HG03432 (cell line): ENCODE results near the gene DDX41.
A peak's percentile ranks its signal among the peaks of the same experiment; 100 is the strongest.
"Not testable (repeated sequence)": the region's sequence is repeated elsewhere in the genome, so short reads cannot be mapped to it uniquely, and the experiment has no call there.

ENCODE experiments used
- ATAC-seq: cut with Tn5 transposase; IDR thresholded peaks from one replicate; pipeline ENCODE4 v1.9.1; 2021; ENCODE audit warnings: mild to moderate bottlenecking, moderate library complexity; ENCODE audit not compliant: unreplicated experiment

Gene DDX41

DNA sequence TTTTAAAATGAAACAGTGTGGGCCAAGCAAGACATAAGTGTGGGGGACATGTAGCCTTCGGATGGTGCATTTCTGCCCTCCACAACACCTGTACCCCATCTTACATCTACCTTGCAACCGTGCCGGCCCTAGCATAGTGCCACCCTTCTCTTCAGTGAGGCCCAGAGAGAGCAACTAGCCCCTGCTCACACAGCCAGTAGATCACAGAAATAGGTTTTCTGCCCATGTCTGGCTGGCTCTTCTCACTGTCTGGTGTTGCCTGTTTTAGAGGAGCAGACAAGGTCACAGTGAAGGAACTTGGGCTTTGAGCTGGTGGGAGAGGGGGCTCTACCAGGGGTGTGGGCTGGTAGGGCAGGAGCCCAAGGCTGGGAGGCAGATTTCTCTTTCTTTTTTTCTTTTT, 30.5 kb downstream of the DDX41 start:
- ATAC-seq: no peak

DNA sequence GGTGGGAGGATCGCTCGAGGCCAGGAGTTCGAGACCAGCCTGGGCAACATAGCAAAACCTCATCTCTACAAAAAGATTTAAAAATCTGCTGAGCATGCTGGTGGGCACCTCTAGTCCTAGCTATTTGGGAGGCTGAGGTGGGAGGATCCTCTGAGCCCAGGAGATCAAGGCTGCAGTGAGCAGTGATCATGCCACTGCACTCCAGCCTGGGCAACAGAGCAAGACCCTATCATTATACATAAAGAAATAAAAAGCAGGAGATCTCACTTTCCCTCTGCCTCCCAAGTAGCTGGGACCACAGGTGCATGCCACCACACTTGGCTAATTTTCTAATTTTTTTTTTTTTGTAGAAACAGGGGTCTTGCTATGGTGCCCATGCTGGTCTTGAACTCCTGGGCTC, 31.0 kb downstream of the DDX41 start:
- ATAC-seq: not testable (repeated sequence)

DNA sequence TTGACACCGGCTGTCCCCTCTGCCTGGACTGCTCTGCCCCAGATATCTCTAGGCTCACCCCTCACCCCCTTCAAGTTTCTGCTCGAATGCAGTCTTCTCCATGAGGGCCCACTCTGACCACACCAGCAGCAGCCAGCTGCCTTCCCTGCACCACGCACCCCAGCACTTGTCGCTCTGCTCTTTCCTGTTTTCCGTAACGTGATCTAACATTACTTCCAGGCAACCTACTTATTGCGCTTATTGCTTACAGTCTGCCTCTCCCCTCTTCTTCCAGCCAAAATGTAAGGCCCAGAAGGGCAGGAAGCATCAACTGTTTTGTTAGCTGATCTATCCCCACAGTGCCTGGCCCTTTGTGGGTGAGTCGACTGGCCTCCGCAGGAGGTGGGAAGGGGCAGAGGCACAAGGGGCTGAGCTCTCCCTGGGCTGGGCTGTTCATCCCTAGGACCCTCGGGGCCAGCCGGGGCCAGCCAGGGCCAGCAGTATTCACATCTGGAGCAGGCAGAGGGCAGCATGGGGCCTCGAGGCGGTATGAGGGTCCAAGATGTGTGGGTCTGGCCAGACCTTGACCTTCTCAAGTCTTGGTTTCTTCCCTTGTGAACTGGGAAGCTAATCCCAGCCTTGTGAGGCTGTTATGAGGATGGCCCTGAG, 31.7 kb downstream of the DDX41 start:
- ATAC-seq: no peak

DNA sequence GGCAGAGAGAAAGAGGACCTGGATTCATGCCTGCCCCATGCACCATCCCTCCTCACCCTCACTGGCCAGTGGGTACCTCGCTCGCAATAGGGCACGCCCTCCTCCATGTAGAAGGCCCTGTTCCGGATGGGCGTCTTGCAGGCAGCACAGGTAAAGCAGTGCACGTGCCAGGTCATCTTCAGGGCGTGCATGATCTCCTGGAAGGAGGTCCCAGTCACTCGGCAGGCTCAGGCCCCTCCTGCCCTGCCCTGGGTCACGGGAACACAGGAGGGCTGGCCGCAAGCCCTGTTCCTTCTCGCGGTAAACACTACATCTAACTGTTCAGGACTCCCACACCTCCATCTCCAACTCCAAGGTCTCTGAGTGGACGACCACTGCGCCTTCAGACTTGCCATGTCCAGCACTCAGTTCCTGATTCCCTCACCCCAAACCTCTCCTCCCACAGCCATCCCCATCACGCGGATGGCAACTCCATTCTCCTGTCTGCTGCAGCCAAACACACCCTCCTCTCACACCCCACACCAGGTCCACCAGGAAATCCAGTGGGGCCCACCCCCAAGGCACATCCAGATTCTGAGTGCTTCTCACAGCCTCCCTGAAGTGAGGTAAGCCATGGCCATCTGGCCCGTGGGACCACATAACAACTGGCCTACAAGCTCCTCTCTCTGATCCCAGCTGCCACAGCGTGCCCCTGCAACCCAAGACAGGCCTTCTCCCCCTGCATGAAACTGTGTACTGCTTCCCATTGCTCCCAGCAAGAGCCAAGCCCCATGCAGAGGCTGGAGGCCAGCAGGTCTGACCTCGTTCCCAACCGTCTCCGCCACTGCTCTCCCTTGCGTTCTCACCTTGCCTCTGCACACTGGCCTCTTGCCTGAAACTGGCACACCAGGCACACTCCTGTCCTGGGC, 32.5 kb downstream of the DDX41 start:
- ATAC-seq: no peak

DNA sequence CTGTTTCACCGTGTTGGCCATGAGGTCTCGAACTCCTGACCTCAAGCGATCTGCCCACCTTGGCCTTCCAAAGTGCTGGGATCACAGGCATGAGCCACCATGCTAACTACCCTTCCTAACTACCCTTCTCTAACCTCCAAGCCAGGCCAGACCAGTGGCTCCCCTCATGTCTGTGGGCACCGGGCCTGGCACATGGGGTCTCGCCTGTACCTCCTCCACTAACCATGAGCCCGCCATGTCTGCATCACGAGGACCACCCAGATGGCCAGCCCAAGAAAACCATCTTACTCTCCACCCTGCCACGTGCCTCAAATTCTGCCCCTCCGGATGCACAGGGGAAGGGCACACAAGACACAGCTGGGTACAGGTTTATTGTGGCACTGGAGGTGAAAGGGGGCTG, 33.7 kb downstream of the DDX41 start:
- no peak for ATAC-seq

DNA sequence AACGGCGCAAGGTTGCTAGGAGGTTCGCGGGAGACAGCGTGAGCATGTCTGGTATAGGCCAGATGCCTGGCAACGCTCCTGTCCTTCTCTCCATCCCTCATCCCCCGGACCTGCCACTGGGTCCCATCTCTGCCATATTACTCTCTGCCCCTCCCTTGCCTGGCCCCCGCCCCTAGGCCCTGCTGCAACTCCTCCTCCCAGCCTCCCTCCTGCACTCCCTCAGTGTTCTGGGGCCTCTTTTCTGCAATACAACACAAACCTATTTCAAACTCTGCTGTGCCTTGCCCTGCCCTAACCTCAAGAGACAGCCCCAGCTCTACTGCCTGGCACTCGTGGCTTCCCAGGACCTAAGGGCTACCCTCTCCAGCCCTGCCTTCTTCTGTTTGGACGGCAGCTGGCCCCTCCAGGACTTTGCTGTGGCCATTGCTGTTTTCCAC, 34.4 kb downstream of the DDX41 start:
- ATAC-seq: no peak

DNA sequence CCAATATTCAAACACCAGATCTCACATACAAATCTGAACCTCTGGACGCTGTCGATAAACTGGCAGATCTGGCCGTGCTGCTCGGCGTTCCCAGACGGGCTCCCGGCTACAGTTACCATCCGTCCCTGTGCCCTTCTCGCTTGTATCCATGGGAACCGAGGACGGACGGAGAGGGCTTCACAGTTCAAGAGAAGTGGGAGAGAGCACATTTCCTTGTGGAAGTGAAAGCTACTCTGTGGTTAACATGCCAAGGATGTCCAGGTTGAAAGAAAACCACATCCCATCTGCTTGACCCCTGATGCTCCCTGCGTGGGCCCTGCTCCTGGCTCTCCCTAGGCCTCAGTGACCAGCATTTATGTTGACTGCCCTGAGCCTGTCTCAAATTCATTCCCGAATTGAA, 37.0 kb downstream of the DDX41 start:
- ATAC-seq: no peak

DNA sequence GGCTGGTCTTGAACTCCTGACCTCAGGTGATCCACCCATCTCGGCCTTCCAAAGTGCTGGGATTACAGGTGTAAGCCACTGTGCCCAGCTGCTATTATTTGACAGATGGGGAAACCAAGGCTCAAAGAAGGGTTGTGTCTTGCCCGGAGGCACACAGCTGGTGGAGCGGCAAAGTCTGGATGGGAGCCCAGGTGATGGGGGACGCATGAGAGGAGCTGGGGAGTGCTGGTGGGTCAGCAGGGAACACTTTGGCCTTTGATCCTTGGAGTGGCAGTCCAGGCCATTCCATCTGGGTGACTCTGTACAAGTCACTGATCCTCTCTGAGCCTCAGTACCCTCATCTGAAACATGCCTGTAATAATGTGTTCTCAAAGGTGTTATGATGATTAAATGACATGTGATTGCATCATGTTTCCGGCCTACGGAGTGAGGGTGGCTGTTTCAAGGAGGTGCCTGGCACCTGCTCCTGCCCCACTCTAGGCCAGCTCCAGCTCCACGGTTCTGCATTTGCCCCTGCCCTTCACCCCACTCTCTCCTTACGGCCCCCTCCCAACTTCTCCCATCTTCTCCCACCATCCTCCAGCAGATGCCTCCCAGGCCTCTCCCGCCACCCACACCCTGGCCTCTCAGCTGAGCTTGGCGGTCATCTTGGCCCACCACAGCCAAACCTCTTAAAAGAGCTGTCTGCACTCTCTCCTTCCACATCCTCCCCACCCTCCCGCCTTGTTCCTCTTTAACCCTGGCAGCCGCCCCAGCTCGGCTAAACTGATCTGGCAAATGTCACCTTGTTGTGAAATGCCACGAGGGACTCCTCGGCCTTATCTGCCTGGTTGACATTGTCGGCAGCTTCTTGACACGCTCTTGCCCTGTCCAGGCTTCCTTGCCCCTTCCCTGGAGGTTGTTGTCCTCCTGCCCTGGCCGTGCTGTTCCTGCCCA, 37.8 kb downstream of the DDX41 start:
- no peak for ATAC-seq

DNA sequence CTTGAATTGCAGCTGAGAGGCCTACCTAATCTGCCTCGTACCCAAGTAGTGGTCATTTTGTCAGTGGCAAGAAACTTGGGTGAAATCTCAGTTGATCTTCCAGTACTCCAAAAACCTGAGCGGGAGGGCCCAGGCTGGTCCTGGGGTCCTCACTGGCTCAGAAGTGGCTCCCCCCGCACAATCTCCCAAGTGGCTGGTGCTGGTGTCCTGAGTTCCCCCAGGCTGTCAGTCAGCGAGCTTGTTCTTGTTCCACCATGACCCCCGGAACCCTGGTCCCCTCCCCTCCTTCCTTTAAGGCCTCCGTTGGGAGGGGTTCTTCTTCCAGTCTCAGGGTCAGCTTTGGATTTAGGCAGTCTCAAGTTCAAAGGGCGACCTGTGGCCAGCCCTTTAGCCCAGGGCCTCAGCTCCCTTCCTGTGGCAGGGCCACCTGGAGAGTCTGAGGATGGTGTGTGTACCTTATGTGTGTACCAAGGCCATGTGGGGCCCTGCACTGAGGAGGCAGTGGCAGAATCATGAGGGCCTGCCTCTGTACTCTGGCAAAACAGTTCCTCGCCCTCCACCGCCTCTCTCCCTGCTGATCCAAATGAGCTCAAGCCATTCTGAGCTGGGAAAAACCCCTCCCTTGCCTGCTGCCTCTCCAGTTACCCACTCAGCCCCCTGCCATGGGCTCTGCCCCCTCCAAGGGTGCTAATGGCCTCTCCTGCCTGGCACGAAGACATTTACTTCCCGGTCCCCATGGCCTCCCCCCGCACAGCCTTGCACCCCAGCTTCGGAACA, 38.9 kb downstream of the DDX41 start:
- no peak for ATAC-seq

DNA sequence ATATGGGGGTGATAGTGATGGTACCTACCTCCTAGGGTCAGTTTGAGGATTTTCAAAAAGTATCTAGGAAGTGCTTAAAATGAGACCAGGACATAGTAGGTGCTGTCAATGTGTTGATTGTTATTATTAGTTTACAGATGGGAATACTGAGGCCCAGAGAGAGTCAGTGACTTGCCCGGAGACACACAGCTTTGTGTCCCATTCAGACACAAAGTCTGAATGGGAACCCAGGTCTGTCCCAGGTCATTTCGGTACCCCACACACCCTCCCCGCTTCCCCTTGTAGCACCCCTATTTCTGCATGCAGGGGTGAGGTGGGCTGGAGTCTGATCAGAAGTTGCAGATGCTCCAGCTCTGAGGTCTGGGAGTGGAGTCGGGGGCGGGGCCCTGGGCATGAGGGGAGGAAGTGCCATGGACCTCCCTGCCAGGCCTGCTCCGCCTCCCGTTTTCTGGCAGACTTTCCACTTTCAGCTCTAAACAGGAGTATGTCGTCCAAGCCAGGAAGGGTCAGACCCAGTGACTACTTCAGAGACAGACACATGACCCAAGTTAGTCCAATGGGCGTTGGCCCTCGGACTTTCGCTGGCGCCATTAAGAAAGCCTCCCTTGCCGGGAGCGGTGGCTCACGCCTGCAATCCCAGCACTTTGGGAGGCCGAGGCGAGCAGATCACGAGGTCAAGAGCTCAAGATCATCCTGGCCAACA, 40.1 kb downstream of the DDX41 start:
- ATAC-seq: no peak

DNA sequence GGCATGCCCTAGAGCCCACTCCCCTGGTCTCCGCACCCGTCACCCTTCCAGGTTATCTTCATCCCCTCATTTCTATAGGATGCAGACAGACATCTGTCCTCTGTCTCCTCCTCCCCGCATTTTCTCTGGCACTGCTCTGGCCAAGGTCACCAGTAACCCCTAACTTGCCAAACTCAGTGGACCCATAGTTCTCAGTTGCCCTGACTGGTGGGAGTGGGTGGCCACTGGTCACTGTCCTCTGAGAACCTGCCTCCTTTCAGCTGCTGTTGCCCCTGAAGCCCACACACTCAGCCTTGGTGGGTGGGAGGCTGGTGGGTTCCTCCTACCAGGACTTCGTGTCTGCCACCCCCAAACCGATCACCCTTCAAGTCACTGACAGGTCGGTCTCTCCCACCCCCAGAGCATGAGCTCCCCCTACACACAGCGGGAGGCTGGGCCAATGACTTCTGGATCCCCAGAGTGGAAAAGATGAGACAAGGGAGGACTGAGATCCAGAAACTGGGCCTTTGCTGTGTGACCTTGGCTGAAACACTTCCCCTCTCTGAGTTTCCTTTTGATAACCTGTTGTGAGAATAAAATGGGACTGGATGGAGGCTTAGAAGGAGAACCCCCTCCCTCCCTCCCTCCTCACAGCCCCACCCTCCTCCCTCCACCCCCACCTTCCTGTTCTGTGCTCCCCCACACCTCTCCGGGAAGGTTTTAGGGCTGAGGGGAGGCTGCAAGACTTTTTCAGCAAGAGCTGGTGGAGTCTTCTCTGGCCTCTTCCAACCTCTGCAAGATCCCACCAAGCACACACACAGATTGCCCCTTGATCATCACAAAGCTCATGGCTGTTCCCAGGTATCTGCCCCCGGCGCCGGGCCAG, 41.0 kb downstream of the DDX41 start:
- no peak for ATAC-seq

DNA sequence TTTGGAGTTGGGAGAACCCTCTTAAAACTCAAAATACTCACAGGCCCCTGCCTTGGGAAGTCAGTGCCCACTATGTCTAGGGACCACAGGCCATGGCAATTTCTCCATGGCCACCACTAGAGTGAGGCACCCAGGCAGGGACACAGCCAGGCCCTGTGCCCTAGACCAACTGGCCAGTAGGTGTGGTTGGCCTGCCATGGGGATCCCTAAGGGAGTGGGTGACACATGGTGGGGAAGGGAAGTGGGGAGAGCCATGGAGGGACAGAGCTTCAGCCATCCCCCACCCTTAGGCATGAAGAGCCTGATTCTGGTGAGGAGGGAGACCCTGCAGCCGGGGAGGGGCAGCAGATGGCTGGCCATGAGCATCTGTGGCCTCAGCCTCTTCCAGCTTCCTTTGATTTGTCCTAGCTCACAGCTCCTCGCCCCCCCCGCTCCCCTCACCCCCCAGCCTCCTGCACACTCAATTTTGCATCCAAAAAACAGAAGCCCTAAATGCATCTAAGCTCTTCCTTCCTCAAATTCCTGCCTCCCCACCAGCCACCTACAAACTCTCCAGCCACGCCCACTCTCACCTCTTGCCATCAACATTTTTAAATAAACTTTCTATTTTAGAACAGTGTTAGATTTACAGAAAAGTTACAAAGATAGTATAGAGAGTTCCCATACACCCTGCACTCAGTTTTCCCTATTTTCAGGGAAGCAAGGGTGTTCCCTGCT, 41.8 kb downstream of the DDX41 start:
- ATAC-seq: no peak

DNA sequence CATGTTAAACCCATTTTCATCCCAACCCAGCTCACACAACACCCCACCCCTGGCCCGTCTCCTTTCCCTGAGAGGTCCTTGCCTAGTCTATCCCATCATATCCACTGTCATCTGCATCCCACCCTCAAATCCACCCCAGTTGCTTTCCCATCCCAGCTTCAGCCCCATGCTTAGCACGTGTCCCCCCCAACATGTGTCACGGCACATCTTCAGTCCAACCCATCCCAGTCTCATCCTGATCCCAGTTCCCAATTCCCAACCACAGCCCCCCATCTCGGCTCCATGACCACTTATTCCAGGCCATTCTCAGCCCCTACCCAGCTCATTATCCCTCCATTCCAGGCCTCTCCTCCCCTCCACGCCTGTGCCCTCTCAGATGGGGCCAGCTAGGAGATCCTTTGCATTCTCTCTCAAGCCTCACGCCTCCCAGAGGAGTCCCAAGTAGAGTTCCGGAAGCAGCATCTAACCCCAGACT, 42.7 kb downstream of the DDX41 start:
- no peak for ATAC-seq

DNA sequence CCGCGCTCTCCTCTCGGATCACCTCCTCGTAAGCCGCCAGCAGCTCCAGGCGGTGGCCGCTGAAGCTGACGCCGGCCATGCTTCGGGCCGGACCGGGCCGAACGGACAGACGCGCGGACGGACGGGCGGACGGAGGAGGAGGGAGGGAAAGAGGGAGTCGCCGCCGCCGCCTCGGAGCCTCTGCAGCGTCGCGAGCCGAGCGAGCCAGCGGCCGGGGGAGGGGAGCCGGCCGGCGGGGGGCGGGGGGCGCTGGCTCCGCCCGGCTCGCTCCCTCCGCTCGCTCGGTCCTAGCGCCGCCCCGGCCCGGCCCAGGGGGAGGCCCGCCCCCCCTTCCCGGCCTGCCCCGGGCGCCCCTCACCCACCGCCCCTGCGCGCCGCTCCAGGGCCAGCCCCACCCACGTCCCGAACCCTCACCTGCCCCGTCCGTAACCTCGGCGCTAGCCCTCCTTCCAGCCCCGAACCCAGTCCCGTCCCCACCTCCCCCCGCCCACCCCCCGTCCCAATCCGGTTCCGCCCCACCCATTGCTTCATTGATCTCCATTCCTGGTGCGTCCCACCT, 43.2 kb downstream of the DDX41 start, which contains the start of gene DBN1:
Gene DBN1 (minus strand): TSS at position 192 of the 559 bp plus-strand sequence. CDS start 113 bp downstream, at position 79.
- no peak for ATAC-seq

DNA sequence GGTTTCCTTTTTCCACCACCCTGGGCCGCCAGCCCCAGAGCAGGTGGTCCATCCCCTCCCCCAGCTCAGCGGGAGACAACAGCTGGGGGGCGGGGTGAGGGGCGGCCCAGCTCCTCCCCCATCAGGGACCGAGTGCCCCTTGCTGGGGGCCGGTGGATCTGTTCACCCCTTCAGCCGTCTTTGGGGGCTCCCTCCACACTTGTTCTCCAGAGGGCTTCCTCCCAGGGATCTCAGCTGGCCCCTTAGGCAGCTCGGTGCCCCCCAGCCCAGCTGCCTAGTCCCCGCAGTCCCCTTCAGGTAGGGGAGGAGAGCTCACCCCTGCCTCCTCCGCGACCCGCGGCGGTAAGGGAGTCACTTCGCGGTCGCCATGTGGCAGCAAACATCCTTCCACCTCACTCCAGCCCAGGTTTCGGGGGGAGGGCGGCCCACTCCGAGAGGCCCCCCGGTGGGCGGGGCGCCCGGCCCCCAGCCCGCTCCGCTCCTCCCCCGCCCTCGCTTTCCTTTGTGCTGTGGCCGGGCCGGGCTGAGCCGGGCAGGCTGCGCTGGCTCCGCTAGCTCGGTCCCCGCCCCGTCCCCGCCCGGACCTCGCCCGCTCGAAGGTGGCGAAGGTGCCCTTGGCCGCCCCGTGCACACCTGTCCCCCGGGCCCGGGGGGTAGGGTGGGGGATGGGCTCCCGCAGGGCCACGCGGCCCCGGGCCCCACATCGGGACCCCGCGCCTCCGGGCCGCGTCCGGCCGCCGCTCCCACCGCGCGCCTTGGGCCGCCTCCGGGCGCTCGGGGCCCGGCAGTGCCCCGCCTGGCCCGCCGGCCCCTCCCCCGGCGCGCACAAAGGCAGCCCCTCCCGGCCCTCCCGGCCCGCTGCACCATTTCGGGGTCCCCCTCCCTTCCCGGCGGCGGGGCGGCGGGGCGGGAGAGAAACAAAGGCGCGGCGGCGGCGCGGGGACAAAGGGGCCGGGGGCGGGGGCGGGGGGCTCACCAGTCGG, 44.0 kb downstream of the DDX41 start:
- peak; percentile 39 for ATAC-seq

DNA sequence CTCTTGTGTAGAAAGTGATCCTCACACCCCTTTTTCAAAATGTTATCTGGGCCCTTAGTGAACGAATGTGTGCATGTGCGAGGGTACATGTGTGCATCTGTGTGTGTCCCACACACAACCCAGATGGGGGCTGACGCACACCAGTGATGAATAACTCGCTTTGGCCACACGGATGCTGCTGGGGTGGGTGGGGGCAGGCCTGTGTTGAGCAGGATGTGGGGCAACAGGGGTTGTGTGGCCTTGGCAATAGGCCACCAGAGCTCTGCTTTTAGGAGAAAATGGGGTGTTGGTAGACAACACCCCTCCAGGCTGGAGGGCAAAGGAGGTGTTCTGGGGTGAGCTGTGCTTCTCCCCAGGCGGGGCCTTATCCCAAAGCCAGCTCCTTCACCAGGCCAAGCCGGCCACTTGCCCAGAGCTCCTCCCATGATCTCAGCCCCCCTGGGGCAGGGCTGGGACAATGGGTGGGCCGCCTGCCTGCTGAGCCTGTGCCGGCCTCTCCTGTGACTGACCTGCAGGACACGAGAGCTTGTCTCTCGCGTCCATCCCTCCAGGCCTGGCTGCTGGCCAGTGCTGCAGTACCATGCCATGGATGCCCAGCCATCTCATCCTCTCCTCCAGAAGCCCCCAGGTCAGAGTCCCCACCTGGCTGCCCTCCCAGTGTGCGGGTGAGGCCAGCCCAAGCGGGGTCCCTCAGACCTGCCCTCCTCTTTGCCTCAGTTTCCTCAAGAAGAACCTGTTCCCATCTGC, 45.0 kb downstream of the DDX41 start:
- ATAC-seq: no peak
